GM21528 (cell line): ENCODE results near the gene SLC1A5.
"Not testable (repeated sequence)": the region's sequence is repeated elsewhere in the genome, so short reads cannot be mapped to it uniquely, and the experiment has no call there.

Source experiments
- ATAC-seq: cut with Tn5 transposase; IDR thresholded peaks from one replicate; pipeline ENCODE4 v1.9.1; 2021; ENCODE audit warnings: mild to moderate bottlenecking, moderate library complexity; ENCODE audit not compliant: unreplicated experiment, low FRiP score

SLC1A5 gene

GRCh38 chr19:46802152-46802551 is 13.8 kb upstream of the SLC1A5 start:
- ATAC-seq, result no peak

DNA sequence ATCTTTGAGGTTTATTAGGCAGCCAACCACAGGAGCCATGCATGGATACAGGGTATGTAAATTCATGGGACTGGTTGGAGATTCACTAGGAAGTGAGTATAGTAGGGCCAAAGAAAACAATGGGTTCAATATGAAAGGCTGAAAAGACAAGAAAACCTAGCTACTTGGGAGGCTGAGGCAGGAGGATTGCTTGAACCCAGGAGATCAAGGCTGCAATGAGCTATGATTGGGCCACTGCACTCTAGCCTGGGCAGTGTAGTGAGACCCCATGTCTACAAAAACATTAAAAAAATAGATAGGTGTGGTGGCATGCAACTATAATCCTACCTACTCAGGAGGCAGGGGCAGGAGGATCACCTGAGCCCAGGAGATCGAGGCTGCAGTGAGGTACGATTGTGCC is 10.3 kb upstream of the SLC1A5 start:
- ATAC-seq, result no peak

- ATAC-seq, result no peak
Measured at GRCh38 chr19:46797881-46798280, 9.5 kb upstream of the SLC1A5 start.

DNA sequence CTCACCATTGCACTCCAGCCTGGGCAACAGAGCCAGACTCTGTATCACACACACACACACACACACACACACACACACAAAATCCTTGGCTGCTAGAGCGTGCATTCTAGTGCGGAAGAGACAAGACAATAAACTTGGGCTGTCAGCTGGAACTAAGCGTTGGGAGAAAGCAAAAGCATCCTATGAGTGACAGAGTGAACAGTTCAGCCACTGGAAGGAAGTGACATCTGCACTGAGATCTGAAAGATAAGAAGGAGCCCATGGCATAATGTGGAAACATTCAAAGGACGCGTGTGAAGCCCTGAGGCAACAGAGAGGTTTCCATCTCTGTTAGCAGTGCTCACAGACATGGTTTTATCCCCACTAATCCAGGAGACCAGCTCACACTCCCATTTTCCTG is 3.5 kb upstream of the SLC1A5 start:
- no peak for ATAC-seq

DNA sequence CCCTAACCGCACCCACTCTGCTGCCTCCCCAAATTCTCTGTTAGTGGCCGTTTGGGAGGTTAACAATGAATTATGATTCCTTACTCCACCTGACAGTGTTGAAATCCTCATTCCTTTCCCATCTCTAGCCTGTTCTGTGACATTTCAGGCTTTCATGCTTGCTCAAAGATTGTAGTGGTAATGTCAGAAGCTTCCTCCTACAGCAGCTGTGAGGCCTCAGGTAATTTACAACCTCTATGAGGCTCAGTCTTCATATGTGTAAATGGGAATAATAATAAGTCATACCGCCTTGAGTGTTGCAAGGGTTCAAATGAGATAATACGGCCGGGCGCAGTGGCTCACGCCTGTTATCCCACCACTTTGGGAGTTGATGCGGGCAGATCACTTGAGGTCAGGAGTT is 977 bp upstream of the SLC1A5 start:
- no peak for ATAC-seq

- ATAC-seq, result no peak
Measured at GRCh38 chr19:46788968-46789338, 559 bp upstream of the SLC1A5 start.

GRCh38 chr19:46787331-46788261 is 798 bp downstream of the SLC1A5 start:
- no peak for ATAC-seq

DNA sequence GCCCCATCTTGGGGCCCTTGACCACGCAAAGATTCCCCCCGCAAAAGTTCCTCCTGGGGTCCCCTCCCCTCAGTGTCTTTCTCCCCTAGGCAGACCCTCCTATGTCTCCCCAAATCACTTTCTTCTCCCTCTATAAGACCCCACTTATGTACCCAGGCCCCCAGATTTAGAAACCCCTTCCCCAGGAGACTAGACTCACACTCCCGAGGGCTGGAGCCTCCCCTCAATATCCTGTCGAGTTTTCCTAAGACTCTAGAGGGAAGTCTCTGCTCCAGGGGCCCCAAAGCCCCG is 1.4 kb downstream of the SLC1A5 start:
- no peak for ATAC-seq

GRCh38 chr19:46786236-46787039 is 2.0 kb downstream of the SLC1A5 start:
- ATAC-seq, result peak; percentile 34

GRCh38 chr19:46785980-46786235 is 2.5 kb downstream of the SLC1A5 start:
- no peak for ATAC-seq

DNA sequence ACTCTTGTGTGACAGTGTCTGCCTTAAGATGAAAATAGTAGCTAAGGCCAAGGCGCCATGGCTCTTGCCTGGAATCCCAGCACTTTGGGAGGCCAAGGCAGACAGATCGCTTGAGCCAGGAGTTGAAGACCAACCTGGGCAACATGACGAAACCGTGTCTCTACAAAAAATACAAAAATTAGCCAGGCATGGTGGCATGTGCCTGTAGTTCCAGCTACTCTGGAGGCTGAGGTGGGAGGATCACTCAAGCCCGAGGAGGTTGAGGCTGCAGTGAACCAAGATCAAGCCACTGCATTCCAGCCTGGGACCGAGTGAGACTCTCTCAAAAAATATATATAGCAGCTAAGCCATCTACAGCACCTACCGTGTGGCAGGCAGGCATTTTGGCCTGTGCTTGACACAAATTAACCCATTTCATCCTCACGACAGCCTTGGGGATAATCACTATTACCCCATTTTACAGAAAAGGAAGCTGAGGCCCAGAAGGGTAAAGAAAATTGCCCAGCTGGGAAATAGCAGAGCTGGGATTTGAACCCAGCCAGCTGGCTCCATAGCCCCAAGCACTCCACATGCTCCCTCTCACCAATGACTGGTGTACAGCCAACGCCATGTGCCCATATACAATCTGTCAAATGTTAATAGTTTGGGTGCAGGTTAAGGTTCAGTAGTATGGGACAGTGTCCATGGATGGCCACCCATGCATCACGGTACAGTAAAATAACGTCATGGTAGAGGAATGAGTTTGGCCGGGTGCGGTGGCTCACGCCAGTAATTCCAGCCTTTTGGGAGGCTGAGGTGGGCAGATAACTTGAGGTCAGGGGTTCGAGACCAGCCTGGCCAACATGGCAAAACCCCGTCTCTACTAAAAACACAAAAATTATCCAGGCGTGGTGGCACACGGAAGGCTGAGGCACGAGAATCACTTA is 3.1 kb downstream of the SLC1A5 start:
- ATAC-seq, result no peak

DNA sequence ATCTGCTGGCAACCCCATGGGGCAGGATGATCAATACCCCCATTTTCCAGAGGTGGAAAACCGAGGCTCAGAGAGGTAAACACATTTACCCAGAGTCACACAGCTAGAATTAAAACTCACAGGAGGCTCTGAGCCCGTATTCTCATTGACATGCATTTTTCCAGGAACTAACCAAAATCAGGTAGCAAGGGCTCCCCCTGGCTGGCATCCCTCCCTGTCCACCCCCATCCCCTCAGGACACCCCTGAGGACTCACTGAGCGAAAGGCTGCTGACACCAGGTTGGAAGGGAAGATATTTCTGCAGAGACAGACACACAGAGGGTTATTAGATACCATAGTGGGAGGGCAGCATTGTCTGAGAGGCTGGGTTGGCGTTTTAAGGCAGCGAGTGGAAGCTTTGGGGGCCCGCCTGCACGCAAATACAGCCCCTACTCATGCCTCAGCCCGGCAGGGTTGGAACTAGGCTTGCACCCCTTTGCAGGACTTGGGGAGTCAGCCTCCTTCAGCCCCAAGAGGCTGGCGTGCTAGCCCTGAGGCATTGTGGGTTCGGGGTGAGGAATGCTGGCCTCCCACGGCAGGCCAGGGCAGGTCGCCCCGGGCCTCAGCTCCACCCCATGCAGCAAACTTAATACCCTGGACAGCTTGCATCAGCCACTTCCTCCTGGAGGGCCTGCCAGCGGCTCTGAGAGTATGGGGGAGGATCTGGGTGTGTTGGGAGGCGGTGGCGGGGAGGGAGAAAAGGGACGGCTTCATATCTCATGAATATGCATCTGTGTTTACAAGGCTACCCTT is 3.9 kb downstream of the SLC1A5 start:
- no peak for ATAC-seq

GRCh38 chr19:46783670-46784069 is 4.7 kb downstream of the SLC1A5 start:
- ATAC-seq, result no peak

DNA sequence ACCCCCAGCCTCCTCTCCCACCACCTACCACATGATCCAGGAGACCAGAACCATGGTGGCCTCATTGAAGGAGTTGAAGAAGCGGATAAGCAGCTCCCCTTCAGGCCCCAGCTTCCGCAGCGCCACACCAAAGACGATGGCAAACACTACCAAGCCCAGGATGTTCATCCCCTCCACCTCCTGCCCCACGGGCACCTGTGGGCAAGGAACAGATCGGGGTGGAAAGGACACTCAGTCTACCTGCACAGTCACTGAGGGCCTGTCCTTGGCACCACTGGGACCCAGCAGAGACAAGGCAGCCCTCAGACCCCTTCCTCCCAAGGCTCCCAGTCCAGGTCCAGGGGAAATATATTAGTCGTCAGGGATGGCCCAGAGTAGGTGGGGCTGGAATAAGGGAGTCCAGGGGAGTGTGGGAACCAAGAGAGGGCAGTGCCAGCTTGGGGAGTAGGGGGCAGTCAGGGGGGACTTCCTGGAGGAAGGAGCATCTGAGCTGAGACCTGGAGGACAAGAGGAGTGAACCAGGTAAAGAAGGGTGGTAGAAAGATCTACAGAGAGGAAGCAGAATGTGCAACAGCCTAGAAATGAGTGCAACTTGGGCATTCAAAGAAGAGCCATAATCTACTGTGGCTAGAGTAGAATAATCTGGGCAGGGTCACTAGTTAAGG is 5.9 kb downstream of the SLC1A5 start:
- ATAC-seq, result no peak

DNA sequence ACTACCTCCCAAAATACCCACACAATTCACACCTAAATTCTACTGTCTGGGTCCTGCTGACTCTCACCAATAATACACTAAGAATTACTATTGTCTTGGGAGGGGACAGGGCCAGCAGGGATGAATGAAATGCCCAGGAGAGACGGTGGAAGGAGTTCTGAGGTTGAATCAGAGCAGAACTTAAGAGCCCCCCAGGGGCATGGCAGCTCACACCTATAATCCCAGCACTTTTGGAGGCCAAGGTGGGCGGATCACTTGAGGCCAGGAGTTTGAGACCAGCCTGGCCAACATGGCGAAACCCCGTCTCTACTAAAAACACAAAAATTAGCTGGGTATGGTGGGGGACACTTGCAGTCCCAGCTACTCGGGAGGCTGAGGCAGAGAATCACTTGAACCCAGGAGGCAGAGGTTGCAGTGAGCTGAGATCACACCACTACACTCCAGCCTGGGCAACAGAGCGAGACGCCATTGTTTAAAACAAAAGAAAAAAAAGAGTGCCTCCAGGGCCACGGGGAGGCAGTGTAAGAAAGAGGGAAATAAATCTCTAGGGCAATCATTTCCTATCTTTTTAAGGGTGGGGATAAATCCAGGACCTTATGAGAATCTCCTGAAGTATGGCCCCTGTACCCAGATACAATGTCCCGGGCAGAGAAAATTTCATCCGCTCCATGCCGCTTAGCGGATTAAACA is 10.3 kb downstream of the SLC1A5 start:
- ATAC-seq, result not testable (repeated sequence)

GRCh38 chr19:46776927-46777911 is 11.2 kb downstream of the SLC1A5 start:
- ATAC-seq, result no peak

- ATAC-seq, result no peak
Measured at GRCh38 chr19:46775642-46776258, 12.6 kb downstream of the SLC1A5 start.

GRCh38 chr19:46773018-46773399 is 15.4 kb downstream of the SLC1A5 start:
- no peak for ATAC-seq
